ENCODE data around the gene KLHL18.
"Not testable (repeated sequence)": the region's sequence is repeated elsewhere in the genome, so short reads cannot be mapped to it uniquely, and the experiment has no call there.

KLHL18 gene

DNA sequence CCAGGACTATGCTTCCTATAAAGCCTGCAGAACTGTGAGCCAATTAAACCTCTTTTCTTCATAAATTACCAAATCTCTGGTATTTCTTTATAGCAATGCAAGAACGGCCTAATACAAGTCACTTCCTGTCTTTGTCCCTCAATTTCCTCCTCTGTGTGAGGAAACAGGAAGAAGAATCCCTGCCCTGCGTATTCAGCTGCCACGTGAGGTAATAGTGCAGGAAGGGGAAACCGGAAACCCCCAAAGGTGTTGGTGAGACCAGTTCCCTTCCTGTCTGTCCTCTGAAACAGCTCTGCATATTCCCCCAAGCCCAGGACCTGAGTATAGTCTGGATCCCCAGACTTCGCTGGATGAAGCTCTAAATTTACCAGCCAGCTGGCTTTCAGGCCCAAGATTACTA lies 80.0 kb downstream of the KLHL18 start:
- no peaks in the 10 kb centered on the region for H3K27me3 ChIP-seq (replicated peaks; ENCODE audit: control insufficient read depth, insufficient read depth, low read length)
- no peak for DNase-seq (ENCODE audit: extremely low read depth, insufficient read length)
- no peak overlapping the region for H3K4me3 ChIP-seq (replicated peaks; ENCODE audit: low read depth, low read length)
- no peaks in the 10 kb centered on the region for H3K36me3 ChIP-seq (ENCODE audit: control insufficient read depth, insufficient read depth, low read length)
- TF ChIP-seq, protein P1, sequence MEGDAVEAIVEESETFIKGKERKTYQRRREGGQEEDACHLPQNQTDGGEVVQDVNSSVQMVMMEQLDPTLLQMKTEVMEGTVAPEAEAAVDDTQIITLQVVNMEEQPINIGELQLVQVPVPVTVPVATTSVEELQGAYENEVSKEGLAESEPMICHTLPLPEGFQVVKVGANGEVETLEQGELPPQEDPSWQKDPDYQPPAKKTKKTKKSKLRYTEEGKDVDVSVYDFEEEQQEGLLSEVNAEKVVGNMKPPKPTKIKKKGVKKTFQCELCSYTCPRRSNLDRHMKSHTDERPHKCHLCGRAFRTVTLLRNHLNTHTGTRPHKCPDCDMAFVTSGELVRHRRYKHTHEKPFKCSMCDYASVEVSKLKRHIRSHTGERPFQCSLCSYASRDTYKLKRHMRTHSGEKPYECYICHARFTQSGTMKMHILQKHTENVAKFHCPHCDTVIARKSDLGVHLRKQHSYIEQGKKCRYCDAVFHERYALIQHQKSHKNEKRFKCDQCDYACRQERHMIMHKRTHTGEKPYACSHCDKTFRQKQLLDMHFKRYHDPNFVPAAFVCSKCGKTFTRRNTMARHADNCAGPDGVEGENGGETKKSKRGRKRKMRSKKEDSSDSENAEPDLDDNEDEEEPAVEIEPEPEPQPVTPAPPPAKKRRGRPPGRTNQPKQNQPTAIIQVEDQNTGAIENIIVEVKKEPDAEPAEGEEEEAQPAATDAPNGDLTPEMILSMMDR (IDR thresholded peaks at IDR 0.05; ENCODE audit: insufficient read depth, low read length, poor library complexity, severe bottlenecking) = no peak

DNA sequence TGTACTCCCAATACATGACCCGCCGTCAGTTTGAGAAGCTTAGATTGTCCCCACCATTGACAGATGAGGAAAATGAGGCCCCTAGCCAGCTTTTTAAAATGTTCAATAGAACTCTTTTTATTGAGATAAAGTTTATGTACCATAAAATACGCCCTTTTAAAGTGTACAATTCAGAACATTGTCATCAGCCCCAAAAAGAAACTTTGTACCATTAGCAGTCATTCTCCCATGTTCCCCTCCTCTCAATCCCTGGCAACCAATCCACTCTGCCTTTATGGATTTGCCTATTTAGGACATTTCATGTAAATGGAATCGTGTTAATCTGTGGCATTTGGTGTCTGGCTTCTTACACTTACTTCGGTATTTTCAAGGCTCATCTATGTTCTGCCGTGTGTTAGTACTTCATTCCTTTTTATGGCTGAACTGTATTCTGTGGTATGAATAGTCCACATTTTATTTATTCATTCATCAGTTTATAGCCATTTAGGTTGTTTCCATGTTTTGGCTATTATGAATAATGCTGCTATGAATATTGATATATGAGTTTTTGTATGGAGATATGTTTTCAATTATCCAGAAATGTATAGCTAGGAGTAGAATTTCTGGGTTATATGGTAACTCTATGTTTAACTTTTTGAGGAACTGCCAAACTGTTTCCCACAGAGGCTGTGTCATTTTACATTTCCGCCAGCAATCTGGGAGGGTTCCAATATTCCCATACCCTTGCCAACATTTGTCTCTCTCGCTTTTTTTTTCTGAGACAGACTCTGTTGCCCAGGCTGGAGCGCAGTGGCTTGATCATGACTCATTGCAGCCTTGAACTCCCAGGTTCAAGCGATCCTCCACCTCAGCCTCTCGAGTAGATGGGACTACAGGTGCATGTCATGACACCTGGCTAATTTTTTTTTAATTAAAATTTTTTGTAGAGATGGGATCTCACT lies 82.7 kb downstream of the KLHL18 start:
- Histone ChIP-seq H3K27me3 (replicated peaks; ENCODE audit: control insufficient read depth, insufficient read depth, low read length) (no peaks in the 10 kb centered on the region), H3K4me3 (replicated peaks; ENCODE audit: low read depth, low read length) (no peak overlapping the region), H3K36me3 (ENCODE audit: control insufficient read depth, insufficient read depth, low read length) (no peaks in the 10 kb centered on the region)
- no peak for DNase-seq (ENCODE audit: extremely low read depth, insufficient read length)
- TF ChIP-seq, protein P1 (IDR thresholded peaks at IDR 0.05; ENCODE audit: insufficient read depth, low read length, poor library complexity, severe bottlenecking) = no peak

DNA sequence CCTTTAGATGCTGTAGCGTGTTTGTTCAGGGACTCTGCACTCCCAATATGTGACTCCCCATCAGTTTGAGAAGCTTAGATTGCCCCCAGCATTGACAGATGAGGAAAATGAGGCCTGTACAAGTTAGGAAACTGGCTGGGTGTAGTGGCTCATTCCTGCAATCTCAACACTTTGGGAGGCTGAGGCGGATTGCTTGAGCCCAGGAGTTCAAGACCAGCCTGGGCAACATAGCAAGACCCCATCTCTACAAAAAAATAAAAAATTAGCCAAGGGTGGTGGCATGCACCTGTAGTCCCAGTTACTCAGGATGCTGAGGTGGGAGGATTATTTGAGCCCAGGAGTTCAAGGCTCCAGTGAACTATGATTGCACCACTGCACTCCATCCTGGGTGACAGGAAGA lies 84.1 kb downstream of the KLHL18 start:
- no peaks in the 10 kb centered on the region for H3K27me3 ChIP-seq (replicated peaks; ENCODE audit: control insufficient read depth, insufficient read depth, low read length)
- no peaks in the 10 kb centered on the region for H3K36me3 ChIP-seq (ENCODE audit: control insufficient read depth, insufficient read depth, low read length)
- no peak overlapping the region for H3K4me3 ChIP-seq (replicated peaks; ENCODE audit: low read depth, low read length)
- TF ChIP-seq, protein P1 (IDR thresholded peaks at IDR 0.05; ENCODE audit: insufficient read depth, low read length, poor library complexity, severe bottlenecking) = no peak
- DNase-seq (ENCODE audit: extremely low read depth, insufficient read length) = no peak

DNA sequence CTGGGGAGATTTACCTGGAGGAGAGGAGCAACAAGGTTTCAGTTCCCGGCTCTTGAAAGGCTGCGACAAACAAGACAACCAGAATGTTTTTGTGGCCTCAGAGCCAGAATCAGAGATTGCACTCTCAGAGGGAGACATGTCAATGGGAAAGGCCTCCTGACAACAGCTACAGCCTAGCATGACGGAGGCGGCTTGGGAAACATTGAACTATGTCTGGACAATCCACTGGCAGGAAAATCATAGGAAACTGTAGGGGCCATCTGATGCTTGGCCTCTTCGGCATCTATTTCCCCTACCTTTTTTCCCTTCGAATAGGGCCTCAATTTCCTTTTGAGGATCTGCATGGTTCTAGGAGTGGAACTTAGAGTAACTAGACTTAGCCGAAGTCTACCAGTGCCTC lies 84.9 kb downstream of the KLHL18 start:
- H3K27me3 ChIP-seq (replicated peaks; ENCODE audit: control insufficient read depth, insufficient read depth, low read length) = no peaks in the 10 kb centered on the region
- H3K36me3 ChIP-seq (ENCODE audit: control insufficient read depth, insufficient read depth, low read length) = no peaks in the 10 kb centered on the region
- no peak for DNase-seq (ENCODE audit: extremely low read depth, insufficient read length)
- TF ChIP-seq, protein P1 (IDR thresholded peaks at IDR 0.05; ENCODE audit: insufficient read depth, low read length, poor library complexity, severe bottlenecking) = no peak
- H3K4me3 ChIP-seq (replicated peaks; ENCODE audit: low read depth, low read length) = no peak overlapping the region

DNA sequence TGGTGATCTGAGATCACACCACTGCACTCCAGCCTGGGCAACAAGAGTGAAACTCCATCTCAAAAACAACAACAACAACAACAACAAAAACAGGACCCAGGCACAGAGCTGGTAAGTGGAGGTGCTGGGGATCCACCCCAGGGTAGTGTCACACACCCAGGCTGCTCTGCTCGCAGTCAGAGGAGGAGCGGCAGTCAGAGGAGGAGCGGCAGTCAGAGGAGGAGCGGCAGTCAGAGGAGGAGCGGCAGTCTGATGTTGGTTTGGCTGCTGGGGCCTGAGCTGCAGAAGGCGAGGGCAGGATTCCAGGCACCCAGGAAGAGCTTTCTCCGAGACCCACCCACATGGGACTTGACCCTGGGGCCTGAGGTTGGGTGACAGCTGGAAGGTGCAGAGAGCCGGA lies 87.3 kb downstream of the KLHL18 start:
- H3K27me3 ChIP-seq (replicated peaks; ENCODE audit: control insufficient read depth, insufficient read depth, low read length); H3K4me3 ChIP-seq (replicated peaks; ENCODE audit: low read depth, low read length); DNase-seq (ENCODE audit: extremely low read depth, insufficient read length); H3K36me3 ChIP-seq (ENCODE audit: control insufficient read depth, insufficient read depth, low read length): not testable (repeated sequence)

DNA sequence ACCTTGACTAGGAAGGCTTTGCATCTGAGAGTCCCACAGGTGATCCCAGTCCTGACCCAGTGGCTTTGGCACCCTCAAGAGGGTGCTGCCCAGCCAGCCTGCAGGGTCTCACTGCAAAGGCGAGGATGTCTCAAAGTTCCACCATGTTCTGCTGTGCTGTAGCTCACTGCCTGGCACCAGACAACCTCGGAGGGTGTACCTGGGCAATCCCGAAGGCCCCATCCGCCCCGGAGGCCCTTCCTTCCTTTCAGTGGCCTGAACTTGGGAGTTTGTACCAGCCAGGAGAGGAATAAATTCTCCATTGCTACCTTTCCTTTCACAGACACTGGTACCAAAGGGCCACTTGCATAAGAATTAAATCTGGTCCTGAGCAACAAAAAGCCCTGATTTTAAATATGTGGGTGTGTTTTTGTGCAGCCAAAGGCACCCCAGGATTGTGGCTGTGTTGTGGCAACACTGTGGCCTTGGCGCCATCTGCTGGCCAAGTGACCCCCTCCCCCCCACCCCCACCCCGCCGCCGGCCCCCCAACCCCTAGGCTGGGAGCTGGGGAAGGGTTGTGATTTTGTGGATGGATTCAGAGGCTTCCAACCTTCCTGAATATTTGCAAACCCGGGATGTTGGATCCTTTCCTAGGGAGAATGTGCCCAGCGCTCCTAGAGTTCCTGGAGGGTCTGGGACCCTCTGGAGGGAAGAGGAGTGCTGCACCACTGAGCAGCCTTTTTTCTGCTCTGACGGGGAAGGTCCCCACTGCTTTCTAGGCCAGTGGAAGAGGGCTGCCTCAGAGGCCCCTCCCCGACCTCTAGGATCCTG lies 88.3 kb downstream of the KLHL18 start:
- TF ChIP-seq, protein P1 (IDR thresholded peaks at IDR 0.05; ENCODE audit: insufficient read depth, low read length, poor library complexity, severe bottlenecking) = peak; percentile 43
- no peaks in the 10 kb centered on the region for H3K36me3 ChIP-seq (ENCODE audit: control insufficient read depth, insufficient read depth, low read length)
- H3K4me3 ChIP-seq (replicated peaks; ENCODE audit: low read depth, low read length) = no peak overlapping the region
- DNase-seq (ENCODE audit: extremely low read depth, insufficient read length) = no peak
- no peaks in the 10 kb centered on the region for H3K27me3 ChIP-seq (replicated peaks; ENCODE audit: control insufficient read depth, insufficient read depth, low read length)
